ENCODE data around the gene SNORC.
A peak's percentile ranks its signal among the peaks of the same experiment; 100 is the strongest.

SNORC gene

GRCh38 chr2:232884549-232885263, 14.6 kb downstream of the SNORC start:
- no peak for DNase-seq (ENCODE audit: extremely low read depth, insufficient read length)
- H3K36me3 ChIP-seq (ENCODE audit: control insufficient read depth, insufficient read depth, low read length), result no peaks in the 10 kb centered on the region
- H3K27me3 ChIP-seq (replicated peaks; ENCODE audit: control insufficient read depth, insufficient read depth, low read length), result no peaks in the 10 kb centered on the region; the same call in 1 of the 2 replicates
- no peak overlapping the region for H3K4me3 ChIP-seq (replicated peaks; ENCODE audit: low read depth, low read length)
- TF ChIP-seq, protein P1, sequence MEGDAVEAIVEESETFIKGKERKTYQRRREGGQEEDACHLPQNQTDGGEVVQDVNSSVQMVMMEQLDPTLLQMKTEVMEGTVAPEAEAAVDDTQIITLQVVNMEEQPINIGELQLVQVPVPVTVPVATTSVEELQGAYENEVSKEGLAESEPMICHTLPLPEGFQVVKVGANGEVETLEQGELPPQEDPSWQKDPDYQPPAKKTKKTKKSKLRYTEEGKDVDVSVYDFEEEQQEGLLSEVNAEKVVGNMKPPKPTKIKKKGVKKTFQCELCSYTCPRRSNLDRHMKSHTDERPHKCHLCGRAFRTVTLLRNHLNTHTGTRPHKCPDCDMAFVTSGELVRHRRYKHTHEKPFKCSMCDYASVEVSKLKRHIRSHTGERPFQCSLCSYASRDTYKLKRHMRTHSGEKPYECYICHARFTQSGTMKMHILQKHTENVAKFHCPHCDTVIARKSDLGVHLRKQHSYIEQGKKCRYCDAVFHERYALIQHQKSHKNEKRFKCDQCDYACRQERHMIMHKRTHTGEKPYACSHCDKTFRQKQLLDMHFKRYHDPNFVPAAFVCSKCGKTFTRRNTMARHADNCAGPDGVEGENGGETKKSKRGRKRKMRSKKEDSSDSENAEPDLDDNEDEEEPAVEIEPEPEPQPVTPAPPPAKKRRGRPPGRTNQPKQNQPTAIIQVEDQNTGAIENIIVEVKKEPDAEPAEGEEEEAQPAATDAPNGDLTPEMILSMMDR (IDR thresholded peaks at IDR 0.05; ENCODE audit: insufficient read depth, low read length, poor library complexity, severe bottlenecking), result no peak

DNA sequence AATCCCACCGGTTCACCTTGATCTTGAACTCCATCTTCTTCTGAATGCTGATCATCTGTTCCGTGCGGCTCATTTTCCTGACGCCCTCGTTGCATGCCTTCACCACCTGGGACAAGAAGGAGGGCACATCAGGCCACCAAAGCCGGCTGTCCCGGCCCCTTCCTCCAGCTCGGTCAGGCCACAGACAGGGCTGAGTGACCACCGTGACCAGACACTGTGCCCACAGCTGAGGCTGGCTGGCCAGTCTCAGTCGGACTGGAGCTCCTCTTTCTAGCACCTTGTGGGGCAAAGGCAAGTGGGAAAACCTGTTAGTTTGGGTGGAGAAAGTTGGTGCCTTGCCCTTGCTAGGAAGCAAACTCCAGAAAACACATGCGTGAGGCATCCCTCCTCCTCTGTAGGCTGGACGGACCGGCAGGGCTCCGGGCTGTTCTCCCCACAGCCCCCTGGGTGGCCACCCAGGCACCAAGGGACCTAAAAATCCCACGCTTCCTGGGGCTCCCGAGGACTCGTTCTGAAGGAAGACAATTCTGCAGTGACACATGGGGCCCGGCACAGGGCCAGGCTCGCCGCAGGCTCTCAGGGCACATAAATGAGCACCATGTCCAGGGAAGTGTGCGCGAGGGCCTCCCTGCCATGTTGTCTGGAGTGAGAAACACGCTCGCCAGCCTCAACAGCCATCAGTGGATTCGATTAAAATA, 15.3 kb downstream of the SNORC start:
- no peaks in the 10 kb centered on the region for H3K36me3 ChIP-seq (ENCODE audit: control insufficient read depth, insufficient read depth, low read length)
- DNase-seq (ENCODE audit: extremely low read depth, insufficient read length), result no peak

DNA sequence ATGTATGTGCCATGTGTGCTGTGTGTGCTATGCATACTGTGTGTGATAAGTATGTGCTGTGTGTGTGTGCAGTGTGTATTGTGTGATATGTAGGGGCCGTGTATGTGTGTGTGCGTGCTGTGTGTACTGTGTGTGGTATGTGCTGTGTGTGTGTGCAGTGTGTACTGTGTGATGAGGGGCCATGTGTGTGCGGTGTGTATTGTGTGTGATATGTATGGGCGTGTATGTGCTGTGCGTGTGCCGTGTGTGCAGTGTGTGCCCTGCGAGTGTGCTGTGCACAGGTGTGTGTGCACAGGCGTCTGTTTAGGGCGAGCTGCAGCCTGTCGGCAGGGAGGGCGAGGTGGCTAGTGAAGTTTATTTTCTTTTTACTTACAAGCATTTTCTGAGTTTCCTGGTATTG, 16.1 kb downstream of the SNORC start:
- H3K36me3 ChIP-seq (ENCODE audit: control insufficient read depth, insufficient read depth, low read length), result no peaks in the 10 kb centered on the region
- TF ChIP-seq, protein P1 (IDR thresholded peaks at IDR 0.05; ENCODE audit: insufficient read depth, low read length, poor library complexity, severe bottlenecking), result no peak
- no peak overlapping the region for H3K4me3 ChIP-seq (replicated peaks; ENCODE audit: low read depth, low read length)
- no peak for DNase-seq (ENCODE audit: extremely low read depth, insufficient read length)
- no peaks in the 10 kb centered on the region; the same call in 1 of the 2 replicates for H3K27me3 ChIP-seq (replicated peaks; ENCODE audit: control insufficient read depth, insufficient read depth, low read length)

More for the DNA sequence above, 15.3 kb downstream of the SNORC start:
- H3K27me3 ChIP-seq (replicated peaks; ENCODE audit: control insufficient read depth, insufficient read depth, low read length), result no peaks in the 10 kb centered on the region; the same call in 1 of the 2 replicates
- no peak overlapping the region for H3K4me3 ChIP-seq (replicated peaks; ENCODE audit: low read depth, low read length)
- TF ChIP-seq, protein P1 (IDR thresholded peaks at IDR 0.05; ENCODE audit: insufficient read depth, low read length, poor library complexity, severe bottlenecking), result no peak

DNA sequence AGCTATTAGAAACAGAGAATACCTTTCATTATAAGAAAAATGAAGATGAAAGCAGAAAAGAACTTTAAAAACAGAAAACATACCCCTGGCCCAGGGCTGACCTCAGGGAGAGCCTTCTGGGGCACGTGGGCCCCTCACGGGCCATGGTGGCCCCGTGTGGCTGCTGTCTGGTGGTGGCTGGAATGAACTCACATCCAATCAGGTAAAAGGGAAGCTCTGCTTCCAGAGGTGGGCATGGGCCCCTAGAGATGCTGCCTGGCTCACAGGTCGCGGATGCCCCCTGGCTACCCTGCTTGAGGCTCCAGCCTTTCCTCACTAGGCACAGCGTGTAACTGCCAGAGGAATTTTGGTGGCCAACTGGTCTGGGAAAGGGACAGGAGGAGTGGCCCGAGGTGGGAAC, 16.6 kb downstream of the SNORC start:
- DNase-seq (ENCODE audit: extremely low read depth, insufficient read length), result no peak

DNA sequence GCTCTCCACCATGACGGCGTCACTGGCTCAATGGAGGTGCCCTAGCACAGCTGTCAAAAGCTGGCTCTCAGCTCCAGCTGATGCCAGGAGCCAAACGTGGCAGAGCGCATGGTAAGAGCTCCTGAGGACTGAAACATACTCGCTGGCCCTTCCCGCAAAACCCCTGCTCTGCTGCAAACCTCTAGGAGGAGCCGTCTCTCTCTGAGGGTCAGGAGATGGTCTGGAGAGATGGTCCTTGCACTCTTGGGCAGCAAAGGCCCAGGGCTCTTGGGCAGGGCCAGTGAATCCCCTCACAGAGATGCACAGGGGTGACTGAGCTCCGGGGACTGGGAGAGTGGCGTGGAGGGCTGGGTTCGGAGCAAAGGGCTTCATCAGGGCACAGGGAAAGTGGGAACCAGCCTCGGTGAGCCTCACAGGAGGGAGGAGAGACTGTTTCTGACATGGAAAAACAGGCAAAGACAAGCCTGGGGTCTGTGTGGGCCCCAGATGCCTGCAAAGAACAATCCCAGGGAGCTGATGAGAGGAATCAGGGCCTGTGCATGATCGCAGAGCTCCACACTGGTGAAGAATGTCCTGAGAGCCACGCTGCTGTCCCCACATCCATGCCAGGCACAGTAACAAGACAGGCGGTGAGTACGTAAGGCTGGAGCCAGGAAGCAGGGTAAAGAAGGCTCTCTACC, 17.2 kb downstream of the SNORC start:
- Histone ChIP-seq H3K27me3 (replicated peaks; ENCODE audit: control insufficient read depth, insufficient read depth, low read length) (no peaks in the 10 kb centered on the region; the same call in 1 of the 2 replicates), H3K36me3 (ENCODE audit: control insufficient read depth, insufficient read depth, low read length) (no peaks in the 10 kb centered on the region), H3K4me3 (replicated peaks; ENCODE audit: low read depth, low read length) (no peak overlapping the region)
- DNase-seq (ENCODE audit: extremely low read depth, insufficient read length), result no peak
- TF ChIP-seq, protein P1 (IDR thresholded peaks at IDR 0.05; ENCODE audit: insufficient read depth, low read length, poor library complexity, severe bottlenecking), result peak; percentile 8

More for the DNA sequence above, 16.6 kb downstream of the SNORC start:
- no peaks in the 10 kb centered on the region for H3K36me3 ChIP-seq (ENCODE audit: control insufficient read depth, insufficient read depth, low read length)
- H3K4me3 ChIP-seq (replicated peaks; ENCODE audit: low read depth, low read length), result no peak overlapping the region
- no peaks in the 10 kb centered on the region; the same call in 1 of the 2 replicates for H3K27me3 ChIP-seq (replicated peaks; ENCODE audit: control insufficient read depth, insufficient read depth, low read length)
- TF ChIP-seq, protein P1 (IDR thresholded peaks at IDR 0.05; ENCODE audit: insufficient read depth, low read length, poor library complexity, severe bottlenecking), result no peak

Measured in GM06990 (cell line).